Measurements from ENCODE around the gene VTI1A.

- TF ChIP-seq REST (IDR thresholded peaks at IDR 0.05; ENCODE audit: low read depth, low read length) (no peak), TCF12 (IDR thresholded peaks at IDR 0.05) (no peak)
These were observed 396.6 kb downstream of the VTI1A start for GRCh38 chr10:112843623-112844022.
